Dedifferentiated amniotic fluid mesenchymal stem cell (primary cell): Measurements from ENCODE around the gene GCC2.
"Not testable (repeated sequence)": the region's sequence is repeated elsewhere in the genome, so short reads cannot be mapped to it uniquely, and the experiment has no call there.

Experiments used
- DNase-seq: peaks from one replicate; pipeline ENCODE4 v3.0.0-alpha.2; 2016; ENCODE audit errors: extremely low spot score

GCC2 gene

DNA sequence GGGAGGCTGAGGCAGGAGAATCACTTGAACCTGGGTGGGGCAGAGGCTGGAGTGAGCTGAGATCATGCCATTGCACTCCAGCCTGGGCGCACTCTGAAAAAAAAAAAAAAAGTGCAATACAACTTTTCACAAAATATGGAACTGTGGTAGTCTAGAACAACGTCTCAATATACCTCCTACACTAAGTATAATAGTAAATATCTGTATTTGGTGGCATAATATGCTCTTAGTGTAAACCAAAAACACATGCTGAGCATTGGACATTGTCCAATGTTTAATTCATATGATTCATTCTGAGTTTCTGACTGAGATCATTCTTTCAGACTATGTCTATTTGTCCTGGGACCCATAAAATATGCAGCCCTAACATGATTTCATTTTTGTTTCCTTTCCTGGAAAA, 65.5 kb downstream of the GCC2 start:
- DNase-seq, result not testable (repeated sequence)

DNA sequence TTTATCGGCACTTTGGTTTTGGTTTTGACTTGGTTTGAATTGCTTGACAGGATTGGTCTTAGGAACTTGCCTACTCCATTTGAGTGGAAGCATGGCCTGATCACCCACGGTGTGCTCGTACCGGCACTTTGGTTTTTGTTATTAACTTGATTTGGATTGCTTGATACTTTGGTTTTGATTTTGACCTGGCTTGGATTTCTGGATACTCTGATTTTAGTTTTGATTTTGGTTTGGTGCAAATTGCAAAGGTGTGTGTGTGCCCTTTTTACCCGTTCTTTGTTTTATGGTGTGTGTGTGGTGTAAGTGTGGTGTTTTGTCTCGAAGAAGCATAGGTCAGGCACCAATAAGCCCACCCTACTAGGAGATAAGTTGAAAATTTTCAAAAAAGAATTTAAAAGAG, 75.7 kb downstream of the GCC2 start:
- DNase-seq, result not testable (repeated sequence)

DNA sequence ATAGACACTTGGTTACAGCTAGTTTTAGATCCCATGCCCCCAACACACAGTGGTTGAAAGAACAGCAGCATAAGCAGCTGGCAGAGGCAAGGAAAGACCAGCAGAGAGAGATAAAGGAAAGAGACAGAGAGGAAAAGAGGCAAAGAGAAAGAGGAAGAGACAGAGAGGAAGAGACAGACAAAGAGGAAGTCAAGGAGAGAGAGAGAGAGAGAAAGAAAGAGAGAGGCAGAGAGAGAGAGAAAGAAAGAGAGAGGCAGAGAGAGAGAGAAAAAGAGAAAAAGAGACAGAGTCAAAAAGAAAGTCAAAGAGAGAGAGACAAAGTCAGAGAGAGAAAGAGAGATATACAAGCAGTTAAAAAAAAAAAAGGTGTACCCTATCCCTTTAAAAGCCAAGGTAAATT, 76.3 kb downstream of the GCC2 start:
- not testable (repeated sequence) for DNase-seq

DNA sequence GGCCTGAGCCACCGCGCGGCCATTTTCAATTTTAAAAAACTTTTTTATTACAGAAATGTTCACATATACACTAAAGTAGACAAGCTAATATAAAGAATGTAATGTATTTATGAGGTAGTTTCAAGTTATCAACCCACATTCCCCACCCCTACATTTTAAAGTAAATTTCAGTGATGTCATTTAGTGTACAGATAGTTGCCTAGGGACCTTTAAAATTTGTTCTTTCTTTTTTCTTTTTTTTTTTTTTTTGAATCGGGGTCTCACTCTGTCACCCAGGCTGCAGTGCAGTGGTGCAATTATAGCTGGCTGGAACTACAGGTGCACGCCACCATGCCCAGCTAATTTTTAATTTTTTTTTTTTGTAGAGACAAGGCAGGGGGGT, 82.7 kb downstream of the GCC2 start:
- DNase-seq, result no peak

DNA sequence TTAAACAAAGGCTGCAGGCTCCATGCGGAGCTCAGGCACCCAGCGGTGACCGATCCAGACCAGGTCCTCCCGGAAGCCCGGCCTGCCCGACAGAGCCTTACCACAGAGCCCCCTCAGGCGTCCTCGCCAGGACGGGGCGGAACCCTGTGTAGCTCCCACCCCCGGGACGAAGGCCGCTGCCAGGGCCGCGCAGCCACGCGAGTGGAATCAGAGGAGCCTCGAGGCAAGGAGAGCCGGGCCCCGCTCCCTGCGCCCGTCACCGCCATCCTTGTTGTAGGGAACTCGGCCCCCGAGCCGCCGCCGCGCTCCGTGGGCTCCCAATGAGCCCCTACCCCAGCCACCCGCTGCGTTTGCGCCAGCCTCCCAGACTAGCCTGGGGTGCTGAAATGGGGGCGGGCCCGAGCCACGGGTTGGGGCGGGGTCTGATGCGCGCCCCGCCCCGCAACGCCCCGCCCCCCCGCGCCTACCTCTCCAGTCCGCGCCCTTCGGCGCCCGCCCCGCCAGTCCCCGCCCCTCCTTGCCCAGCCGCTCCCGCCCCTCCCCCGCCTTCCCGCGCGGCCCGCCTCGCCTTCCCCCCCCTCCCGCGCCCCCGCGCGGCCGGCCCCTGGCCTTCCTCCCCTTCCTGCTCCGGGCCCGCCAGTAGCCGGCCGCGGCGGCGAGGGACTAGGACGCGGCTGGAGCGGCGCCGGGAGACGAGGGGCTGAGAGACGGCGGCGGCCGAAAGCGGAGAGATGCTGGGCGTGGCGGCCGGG, 85.0 kb downstream of the GCC2 start, which contains the start of gene LIMS1:
Gene LIMS1, plus strand, starts transcription at position 639 of the 752 bp plus-strand sequence. Its CDS starts 93 bp downstream, at position 732.
- peak; percentile 72 for DNase-seq

DNA sequence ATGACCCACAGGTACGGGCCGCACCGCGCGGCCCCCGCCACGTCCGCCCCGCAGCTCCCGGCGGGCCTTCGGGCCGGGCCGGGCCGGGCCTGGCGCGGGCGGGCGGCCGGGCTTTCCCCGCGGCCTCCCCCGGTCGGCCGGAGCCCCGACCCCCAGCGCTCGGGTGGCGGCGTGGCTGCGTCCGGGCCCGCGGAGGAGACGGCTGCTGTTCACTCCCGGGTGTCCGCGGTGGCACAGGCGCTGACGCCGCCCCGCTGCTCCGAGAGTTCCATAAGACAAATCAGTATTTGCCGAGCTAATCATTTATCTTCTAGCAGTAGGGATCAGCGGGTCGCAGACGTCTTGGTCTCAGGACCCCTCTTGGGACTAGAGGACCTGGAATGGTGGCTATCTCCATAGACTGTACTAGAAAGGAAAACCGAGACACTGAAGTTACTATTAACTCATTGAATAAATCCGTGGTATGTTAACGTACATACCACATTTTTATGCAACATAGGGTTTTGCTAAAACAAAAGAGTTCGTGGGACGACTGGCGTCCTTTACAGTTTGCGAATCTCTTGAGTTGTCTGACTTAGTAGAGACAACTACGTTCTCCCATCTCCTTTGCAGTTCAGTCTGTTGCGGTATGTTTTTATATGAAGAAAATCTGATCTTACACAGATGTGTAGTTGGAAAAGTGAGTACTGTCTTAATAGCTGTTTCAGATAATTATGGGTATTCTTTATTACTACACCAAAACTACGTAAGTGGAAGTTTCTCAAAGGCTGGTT, 85.8 kb downstream of the GCC2 start:
- DNase-seq, result no peak

DNA sequence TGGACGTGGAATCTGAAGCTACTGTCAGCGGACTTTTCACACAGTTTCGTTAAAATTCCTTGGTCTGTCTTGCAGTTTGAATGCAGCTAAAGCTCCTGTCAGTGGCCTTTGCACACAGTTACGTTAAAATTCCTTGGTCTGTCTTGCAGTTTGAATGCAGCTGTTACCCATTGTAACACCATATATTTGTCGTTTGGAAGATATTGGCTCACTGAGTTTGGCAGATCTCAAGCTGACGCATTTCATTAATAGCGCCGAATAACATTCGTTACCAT, 86.3 kb downstream of the GCC2 start:
- no peak for DNase-seq

DNA sequence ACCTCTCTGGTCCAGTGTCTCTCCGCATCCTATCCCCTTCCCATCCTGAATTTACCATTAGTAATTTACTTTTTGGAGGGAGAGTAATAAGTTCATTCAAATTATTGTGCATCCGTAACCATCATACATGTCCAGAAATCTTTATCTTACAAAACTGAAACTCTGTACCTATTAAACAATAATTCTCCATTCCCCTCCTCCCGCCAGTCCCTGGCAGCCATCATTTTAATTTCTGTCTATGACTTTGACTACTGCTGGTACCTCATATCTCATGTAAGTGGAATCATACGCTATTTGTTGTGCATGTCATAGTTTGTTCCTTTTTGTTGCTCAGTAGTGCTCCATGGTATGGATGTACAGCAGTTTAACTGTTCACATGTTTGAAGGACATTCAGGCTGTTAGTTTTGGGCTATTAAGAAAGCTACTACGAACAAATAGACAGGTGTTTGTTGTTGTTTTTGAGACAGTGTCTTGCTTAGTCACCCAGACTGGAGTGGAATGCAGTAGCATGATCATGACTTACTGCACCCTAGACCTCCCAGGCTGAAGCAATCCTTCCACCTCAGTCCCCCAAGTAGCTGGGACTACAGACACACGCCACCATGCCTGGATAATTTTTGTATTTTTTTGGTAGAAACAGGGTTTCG, 87.3 kb downstream of the GCC2 start:
- no peak for DNase-seq

DNA sequence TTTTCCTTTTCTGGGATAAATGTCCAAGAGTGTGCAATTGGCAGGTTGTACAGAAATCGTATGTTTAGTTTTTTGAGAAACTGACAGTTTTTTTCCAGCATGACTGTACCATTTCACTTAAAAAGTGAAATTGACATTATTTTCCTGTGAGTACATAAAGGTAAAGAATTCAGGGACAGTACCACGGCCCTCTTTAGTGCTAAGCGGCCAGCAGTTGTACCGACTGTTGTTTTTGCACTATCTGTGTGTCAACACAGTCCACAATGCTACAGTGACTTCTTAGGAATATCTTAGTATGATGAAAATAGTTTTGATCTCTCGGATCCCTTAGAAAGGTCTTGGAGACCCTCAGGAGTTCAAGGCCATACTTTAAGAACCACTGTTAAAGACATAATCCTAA, 87.9 kb downstream of the GCC2 start:
- DNase-seq, result no peak

DNA sequence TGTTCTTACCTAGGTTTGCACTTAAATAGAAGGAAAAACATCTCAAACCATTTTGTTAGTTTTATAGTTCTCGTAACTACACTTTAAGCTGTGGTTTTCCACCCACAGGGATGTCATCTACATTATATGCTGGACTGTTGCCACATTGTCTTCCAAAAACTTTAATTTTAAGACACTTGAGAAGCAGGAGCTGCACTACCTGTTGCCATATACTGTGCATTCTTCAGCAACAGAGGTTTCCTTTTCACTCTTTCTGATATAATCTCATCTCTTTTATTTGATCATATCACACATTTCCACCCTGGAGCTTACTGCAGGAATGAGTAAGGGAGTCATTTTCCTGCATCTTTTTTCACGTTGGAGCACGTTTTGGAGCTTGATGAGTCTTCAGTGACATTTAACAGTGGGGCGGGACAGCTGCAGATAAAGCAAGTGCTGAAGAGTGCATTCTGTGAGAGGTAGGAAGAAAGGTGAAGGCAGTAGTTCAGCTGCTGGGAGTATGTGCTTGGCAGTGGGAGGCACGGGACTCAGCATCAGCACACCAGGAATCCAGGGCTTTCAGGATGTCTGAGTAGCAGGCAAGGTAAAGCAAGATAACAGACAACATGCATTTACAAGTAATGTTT, 89.1 kb downstream of the GCC2 start:
- DNase-seq, result no peak

DNA sequence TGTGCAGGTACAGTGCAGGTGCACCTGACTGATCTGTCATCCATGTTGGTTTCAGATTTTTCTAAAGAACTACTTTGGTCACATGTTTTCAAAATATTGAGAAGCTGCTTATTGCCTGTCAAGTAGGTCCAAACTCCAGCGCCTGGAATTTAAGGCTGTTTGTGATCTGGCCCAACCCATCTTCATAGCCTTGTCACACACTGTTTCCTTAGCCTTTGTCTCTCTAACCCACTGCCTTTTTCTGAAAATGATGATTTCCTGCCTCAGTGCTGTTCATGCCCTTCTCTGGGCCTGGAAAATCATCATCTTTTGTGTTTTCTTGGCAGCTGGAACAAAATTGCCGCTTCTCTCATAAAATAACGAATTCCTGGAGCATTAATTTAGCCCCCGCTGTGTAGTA, 92.4 kb downstream of the GCC2 start:
- DNase-seq, result no peak

DNA sequence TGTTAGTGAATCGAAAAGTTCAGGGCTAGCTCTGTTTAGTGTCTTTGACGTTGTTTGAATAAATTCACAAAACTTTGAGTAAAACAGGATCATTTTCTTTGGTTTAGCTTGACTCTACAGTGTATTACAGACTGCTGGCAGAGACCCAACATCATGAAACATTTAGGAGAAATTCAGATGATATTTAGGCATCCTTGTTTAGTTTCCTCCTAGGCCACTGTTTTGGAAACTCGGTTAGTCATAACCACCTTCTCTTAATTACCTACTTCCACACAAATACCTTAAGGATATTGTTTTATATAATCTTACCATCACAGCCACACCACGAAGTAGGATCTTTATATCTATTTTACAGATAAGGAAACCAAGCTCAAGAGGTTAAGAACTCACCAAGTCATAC, 93.1 kb downstream of the GCC2 start:
- DNase-seq, result peak; percentile 74

DNA sequence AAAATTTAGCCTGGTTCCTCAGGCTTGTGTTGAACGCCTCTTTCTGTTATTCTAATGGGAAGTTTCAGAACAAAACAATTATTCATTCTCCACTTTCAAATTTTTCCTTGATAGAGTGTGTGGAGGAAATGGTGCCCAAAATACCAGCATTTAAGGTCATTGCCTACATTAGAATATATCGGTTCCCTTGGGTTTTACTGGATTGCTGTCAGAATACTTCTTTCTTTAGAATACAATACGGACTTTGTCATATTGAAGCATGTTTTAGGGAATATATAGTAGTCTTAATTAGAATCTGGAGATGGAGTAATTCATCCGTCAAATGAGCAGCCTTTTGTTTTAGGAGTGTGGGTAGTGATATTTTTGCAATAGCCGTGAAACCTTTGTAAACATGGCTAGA, 98.6 kb downstream of the GCC2 start:
- no peak for DNase-seq

DNA sequence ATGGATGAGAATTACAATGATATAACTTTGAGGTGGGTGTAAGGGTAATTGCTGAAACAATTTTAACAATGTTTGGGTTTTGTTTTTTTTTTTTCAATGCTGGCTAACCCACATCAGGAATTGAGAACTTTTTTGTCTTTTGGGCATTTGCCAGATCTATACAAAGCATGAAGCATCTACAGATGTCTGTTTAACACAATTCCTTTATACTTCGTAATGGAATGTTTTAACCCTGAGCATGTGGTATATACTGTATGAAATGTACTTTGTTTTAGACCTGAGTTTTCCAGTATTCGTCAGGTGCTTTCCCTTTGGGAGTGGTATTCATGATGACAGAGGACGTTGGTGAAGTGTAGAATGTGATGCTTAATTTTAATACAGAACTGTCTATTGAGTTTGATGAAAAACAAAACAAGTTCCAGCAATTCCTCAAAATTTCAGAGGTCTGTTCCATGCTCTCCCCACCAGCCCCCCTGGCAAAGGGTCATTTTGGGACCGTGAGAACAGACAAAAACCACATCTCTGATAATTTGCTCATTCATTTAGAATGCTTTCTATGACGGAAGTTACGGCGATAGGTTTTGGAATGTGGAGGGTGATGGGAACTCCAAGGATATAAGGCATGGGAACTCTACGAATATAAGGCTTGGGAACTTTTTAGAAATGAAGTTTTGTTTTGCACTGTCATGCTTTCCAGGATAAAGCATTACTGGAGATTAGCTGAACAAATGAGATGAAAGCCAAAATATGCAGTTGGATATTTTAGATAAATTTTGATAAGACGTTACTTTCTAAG, 99.4 kb downstream of the GCC2 start:
- no peak for DNase-seq

DNA sequence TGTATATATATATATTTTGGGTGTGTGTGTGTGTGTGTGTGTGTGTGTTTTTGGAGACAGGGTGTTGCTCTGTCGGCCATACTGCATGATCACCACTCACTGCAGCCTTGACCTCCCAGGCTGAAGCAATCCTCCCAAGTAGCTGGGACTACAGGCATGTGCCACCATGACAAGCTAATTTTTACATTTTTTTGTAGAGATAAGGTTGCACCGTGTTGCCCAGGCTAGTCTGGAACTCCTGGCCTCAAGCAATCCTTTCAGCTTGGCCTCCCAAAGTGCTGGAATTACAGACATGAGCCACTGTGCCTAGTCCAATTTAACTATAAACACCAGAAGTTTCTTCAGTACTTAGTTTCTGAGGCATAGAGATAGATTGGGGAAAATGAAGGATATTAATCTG, 103.6 kb downstream of the GCC2 start:
- DNase-seq, result no peak

DNA sequence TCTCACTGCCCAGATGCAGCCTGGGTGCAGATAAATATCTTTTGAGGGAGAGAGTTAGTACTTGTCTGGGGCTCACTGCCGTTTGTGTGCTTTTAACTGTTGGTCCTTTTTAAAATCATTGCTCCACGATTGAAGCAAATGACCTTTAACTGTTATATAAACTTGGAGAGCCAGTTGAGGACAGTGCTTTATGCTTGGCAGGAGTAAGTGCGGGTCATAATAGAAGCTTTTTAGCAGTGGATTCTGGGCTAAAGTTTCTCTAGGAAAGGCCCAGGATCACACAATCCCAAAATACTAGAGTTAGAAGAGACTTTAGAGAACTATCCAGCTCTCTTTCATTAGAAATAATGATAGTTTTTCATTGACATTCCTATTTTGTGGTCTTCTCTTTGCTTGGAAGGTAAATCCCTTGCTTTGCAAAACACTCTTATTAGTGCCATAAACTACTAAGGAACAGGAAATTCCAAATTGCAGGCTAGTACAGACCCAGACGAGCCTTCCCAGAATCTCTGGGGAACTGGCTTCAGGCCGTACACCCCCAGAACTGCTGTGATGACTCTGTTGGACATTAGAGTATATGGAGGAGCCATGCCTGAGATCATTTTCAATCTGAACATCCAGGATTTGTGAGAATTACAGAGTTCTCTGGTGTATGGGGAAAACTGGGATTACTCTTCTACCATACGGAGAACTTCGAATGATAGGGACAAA, 104.4 kb downstream of the GCC2 start:
- no peak for DNase-seq

DNA sequence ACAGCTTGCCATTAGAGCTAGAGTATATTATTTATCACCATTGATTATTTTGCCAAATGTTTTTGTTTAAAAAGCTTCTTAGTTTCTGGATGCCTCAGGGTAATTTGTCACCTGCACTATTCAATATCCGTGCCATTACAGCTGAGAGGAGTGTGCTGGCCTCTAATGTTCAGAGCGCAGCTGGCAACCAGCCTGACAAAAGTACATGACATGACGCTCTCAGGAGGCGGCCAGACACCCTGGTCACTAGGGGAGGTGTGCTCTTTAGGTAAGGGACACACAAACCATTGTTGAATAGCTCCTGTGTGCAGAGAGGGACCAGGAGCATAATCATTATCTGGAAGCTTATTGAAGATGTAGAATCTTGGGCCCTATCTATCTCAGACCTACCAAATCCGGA, 105.5 kb downstream of the GCC2 start:
- no peak for DNase-seq

DNA sequence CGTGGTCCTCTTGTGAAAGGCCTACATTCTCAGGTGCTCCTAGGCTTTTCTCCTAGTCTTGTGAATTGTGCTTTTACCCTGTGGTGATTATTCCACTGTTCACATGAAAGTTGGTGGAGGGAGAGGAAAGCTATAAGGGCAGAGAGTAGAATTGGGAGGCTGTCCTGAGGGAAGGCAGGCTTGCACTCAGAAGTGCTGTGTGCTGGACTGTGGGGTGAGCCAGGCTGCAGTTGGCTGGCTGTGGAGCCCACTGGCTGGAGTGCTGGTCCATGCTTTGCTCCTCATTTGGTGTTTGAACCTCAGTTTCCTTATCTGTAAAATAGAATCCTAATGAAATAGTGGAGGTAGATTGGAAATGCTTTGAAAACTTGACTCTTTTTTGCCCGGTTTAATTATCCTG, 106.6 kb downstream of the GCC2 start:
- DNase-seq, result no peak

DNA sequence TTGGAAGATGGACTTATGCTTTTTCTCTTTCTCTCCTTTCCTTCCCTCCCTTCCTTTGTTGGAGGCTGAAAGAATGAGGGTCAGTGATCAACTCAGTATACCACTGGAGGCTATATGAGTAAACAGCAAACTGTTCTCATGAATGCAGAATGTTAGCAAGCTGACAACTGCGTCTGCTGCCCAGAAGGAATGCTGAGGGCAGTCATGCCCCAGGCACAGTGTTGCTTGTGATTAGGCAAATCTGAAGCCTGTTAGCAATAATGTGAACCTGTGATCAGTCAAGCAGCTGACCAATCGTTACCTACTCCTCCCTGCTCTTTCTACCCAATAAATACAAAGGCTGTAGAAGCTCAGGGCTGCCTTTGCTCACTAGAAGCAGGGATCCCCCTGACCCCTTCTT, 107.6 kb downstream of the GCC2 start:
- peak; percentile 62 for DNase-seq
